ENCODE data around the gene ALDH6A1. TPM values are rescaled to one million over a fixed set of nuclear protein-coding genes. Genes with fewer than 3 reads are reported as not detected.

Gene ALDH6A1
- total and polyA plus RNA-seq, 9 donors: 7.2 to 17.3 (median 12.9) TPM

DNA sequence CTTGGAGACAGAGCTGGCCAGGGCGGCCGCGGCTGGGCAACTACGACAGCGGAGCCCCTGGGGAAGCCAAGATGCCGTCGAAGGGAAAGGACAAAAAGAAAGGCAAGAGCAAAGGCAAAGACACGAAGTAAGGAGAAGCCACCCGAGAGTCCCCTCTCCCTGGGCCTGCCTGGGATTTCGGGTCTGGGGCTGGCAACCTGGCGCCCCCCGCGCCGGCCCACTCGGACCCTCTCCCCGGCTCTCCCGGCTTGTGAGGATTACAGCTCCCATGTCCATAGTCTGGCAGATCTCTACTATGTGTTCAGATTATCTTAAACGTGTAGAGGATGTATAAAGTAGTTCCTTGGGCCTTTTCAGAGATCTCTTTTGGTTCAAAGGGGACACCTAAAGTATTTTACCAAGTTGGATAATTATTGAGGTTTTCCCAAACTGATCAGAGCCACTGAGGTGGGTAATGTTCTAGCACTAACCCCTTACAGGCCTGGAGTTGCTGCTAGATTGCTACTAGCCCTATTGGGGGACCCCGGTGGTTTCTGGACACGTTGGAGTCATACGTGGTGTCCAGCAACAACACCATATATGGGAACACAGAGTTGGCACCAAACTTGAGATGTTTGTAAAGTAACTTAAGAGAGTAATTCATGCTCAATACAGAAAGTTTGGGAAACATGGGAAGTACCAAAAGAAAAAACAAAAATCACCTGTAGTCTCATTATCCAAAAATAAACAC, 64.7 kb downstream of the ALDH6A1 start:
- H3K4me1 ChIP-seq (ENCODE audit: control insufficient read depth, insufficient read depth, low read length): peaks cover 2% of the 10 kb centered on the region
- WGBS (ENCODE audit: insufficient coverage): 2% methylated on average over 10 of the region's 21 CpGs
- H3K9me3 ChIP-seq (replicated peaks; ENCODE audit: control insufficient read depth, low read depth, low read length): no peaks in the 10 kb centered on the region
- no peaks in the 10 kb centered on the region for H3K36me3 ChIP-seq (ENCODE audit: control insufficient read depth, insufficient read depth, low read length)
- DNase-seq: peak; percentile 78
- H3K27me3 ChIP-seq (ENCODE audit: control insufficient read depth, insufficient read depth, low read length): no peaks in the 10 kb centered on the region
- H3K4me3 ChIP-seq (ENCODE audit: low read length): peak overlapping the region; percentile 71
- H3K27ac ChIP-seq (ENCODE audit: low read length): peak overlapping the region; percentile 93

DNA sequence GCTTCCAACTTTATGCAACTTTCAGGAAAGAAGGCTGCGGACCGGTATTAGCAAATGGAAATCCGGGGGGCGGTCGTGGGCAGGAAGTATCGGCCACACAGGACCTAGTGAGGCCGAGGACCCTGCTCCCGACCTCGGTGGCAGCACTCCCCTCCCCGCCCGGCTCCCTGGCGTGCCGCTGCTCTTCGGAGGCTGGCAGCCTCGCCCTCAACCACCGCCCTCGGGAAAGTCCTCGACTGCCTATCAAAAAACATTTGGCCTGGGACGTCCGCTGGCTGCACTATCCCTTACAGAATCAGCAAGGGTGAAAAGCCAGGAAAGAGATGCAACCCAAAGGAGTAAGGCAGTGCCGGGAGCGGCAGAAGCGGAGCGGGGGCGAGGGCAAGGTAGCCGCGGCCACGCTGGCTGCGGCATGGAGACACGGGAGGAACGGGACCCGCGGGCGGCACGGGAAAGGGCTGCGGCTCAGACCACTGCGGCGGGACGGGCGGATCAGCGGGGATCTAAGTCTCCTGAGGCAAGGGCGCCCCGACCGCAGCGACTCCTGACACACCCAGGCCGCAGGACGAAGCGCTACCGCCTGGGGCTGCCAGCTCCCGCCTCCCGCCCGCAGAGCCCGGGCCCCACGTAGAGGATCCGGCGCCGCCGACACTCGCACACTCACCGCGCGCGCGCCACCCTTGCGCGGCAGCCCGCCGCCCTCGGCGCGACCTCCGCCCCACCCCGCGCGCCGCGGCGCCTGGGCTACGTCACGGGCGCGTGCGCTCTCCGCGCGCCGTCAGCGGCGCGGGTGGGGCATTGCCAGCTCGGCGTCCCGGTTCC, 65.5 kb downstream of the ALDH6A1 start, which contains the start of the genes BBOF1 and ENTPD5:
Gene BBOF1 (plus strand): TSS at position 764 of the 822 bp plus-strand sequence. CDS start 130 bp downstream, outside the sequence.
Gene ENTPD5 (minus strand): TSS at position 703 of the 822 bp plus-strand sequence. CDS start 31,186 bp downstream, outside the sequence.
- Histone ChIP-seq H3K4me1 (ENCODE audit: control insufficient read depth, insufficient read depth, low read length) (peaks cover 2% of the 10 kb centered on the region), H3K4me3 (ENCODE audit: low read length) (peak within 1 kb of the TSS; percentile 71), H3K9me3 (replicated peaks; ENCODE audit: control insufficient read depth, low read depth, low read length) (no peaks in the 10 kb centered on the region), H3K27ac (ENCODE audit: low read length) (peak within 1 kb of the TSS; percentile 95), H3K36me3 (ENCODE audit: control insufficient read depth, insufficient read depth, low read length) (peaks cover 5% of the 10 kb centered on the region), H3K27me3 (ENCODE audit: control insufficient read depth, insufficient read depth, low read length) (no peaks in the 10 kb centered on the region)
- DNase-seq: peak; percentile 95
- WGBS (ENCODE audit: insufficient coverage): under 1% methylated on average over 93 of the region's 93 CpGs

DNA sequence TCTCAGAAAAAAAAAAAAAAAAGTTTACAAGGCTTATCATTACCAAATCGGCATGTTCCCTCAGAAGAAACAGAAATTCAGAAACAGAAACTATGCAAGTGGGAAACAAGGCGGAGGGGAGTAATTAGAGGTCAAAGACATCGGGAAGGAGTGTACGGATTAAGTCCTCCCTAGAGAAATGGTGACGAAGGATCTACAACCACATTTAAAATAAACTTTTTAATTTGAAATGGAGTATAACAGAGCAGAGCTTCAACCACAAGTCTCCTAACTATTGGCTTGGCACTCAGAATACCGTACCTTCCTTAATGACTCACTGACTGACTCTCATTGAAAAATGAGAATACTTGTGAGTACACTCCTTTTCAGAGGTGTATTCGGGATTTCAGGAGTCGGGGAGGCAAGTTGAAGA, 66.1 kb downstream of the ALDH6A1 start:
- peak overlapping the region; percentile 95 for H3K27ac ChIP-seq (ENCODE audit: low read length)
- no peak for DNase-seq
- no peaks in the 10 kb centered on the region for H3K9me3 ChIP-seq (replicated peaks; ENCODE audit: control insufficient read depth, low read depth, low read length)
- 0% methylated on average over 2 of the region's 8 CpGs for WGBS (ENCODE audit: insufficient coverage)
- H3K4me3 ChIP-seq (ENCODE audit: low read length): peak overlapping the region; percentile 71
- no peaks in the 10 kb centered on the region for H3K27me3 ChIP-seq (ENCODE audit: control insufficient read depth, insufficient read depth, low read length)
- peaks cover 2% of the 10 kb centered on the region for H3K4me1 ChIP-seq (ENCODE audit: control insufficient read depth, insufficient read depth, low read length)
- peaks cover 8% of the 10 kb centered on the region for H3K36me3 ChIP-seq (ENCODE audit: control insufficient read depth, insufficient read depth, low read length)

DNA sequence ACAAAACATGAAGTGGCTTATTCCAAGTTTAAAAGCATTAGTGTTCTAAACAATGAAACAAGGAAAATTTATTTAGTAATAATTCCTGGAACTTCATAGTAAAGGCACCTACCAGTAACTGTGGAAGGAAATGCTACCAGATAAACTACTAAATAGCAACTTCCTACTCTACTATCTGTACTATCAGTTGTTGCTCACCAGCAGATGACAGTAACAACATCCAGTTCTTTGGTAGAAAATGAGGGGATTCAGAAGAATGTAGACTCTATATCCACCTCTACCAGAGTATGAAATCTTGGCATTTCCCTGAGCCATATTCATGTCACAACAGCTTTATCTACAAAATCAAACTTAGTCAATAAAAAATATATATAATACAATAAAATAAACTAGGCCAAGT, 68.3 kb downstream of the ALDH6A1 start:
- no peak for DNase-seq
- Histone ChIP-seq H3K27ac (ENCODE audit: low read length) (no peak overlapping the region), H3K36me3 (ENCODE audit: control insufficient read depth, insufficient read depth, low read length) (peaks cover 23% of the 10 kb centered on the region), H3K9me3 (replicated peaks; ENCODE audit: control insufficient read depth, low read depth, low read length) (no peaks in the 10 kb centered on the region), H3K4me3 (ENCODE audit: low read length) (no peak overlapping the region), H3K4me1 (ENCODE audit: control insufficient read depth, insufficient read depth, low read length) (peaks cover 2% of the 10 kb centered on the region), H3K27me3 (ENCODE audit: control insufficient read depth, insufficient read depth, low read length) (no peaks in the 10 kb centered on the region)

DNA sequence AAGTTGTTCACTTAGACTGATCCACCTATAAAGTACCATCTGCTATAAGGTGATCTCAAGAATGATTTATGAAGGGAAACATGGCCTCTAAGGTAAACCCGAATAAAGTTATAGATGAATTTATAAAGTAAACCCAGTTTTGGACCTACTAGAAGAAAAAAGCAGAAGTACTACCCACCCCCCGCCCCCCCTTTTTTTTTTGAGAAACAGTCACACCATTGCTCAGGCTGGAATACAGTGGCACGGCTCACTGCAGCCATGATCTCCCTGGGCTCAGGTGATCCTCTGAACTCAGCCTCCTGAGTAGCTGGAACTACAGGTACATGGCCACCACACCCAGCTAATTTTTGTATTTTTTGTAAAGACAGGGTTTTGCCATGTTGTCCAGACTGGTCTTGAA, 69.1 kb downstream of the ALDH6A1 start:
- no CpG with 5 or more reads among the region's 3 CpGs for WGBS (ENCODE audit: insufficient coverage)

DNA sequence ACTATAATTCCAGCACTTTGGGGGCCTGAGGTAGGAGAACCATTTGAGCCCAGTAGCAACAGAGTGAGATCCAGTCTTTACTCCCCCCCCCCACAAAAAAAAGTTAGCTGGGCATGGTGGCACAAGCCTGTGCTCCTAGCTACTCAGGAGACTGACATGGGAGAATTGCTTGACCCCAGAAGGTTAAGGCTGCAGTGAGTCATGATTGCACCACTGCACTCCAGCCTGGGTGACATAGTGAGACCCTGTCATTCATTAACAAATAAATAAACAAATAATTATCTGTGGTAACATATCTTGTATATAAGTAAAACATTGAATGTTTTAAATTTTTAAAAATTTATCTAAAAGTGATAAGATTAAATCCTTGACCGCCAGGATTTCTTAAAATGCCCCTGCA, 70.0 kb downstream of the ALDH6A1 start:
- Histone ChIP-seq H3K36me3 (ENCODE audit: control insufficient read depth, insufficient read depth, low read length) (peaks cover 23% of the 10 kb centered on the region), H3K4me1 (ENCODE audit: control insufficient read depth, insufficient read depth, low read length) (no peaks in the 10 kb centered on the region), H3K27me3 (ENCODE audit: control insufficient read depth, insufficient read depth, low read length) (no peaks in the 10 kb centered on the region), H3K9me3 (replicated peaks; ENCODE audit: control insufficient read depth, low read depth, low read length) (no peaks in the 10 kb centered on the region), H3K4me3 (ENCODE audit: low read length) (no peak overlapping the region), H3K27ac (ENCODE audit: low read length) (no peak overlapping the region)
- WGBS (ENCODE audit: insufficient coverage): no CpG with 5 or more reads among the region's 1 CpG
- DNase-seq: no peak

More for the DNA sequence above, 69.1 kb downstream of the ALDH6A1 start:
- no peak for DNase-seq
- no peak overlapping the region for H3K4me3 ChIP-seq (ENCODE audit: low read length)
- no peak overlapping the region for H3K27ac ChIP-seq (ENCODE audit: low read length)
- peaks cover 23% of the 10 kb centered on the region for H3K36me3 ChIP-seq (ENCODE audit: control insufficient read depth, insufficient read depth, low read length)
- peaks cover 2% of the 10 kb centered on the region for H3K4me1 ChIP-seq (ENCODE audit: control insufficient read depth, insufficient read depth, low read length)
- H3K9me3 ChIP-seq (replicated peaks; ENCODE audit: control insufficient read depth, low read depth, low read length): no peaks in the 10 kb centered on the region
- H3K27me3 ChIP-seq (ENCODE audit: control insufficient read depth, insufficient read depth, low read length): no peaks in the 10 kb centered on the region

DNA sequence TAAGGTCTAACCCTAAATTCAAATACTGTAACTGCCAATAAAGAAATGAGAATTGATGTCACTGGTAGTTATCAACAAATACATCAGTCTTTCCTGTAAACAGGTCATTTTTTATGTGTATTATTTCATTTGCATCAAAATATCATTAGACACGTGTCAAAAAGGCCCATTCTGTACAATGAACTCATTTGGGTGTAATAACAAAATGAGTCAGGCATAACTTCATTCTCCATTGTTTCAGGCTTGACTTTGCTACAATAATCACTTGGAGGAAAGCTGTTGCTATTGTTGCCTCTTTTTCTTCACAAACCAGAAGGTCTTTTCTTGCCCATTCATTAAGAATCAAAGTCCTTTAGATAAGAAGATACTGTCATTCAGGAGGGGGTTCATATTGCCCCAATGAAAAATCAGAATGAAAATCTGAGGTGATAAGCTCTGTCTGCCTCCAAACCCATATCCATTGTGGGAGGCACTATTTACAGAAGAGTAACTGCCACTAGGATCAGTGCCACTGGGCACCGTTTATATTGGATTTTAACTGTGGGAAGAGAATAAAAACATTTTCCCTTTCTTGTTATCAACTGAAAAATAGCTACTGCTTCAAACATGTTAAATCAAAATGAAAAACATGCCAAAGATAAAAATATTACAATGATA, 75.3 kb downstream of the ALDH6A1 start:
- Histone ChIP-seq H3K36me3 (ENCODE audit: control insufficient read depth, insufficient read depth, low read length) (peaks cover 27% of the 10 kb centered on the region), H3K4me3 (ENCODE audit: low read length) (no peak overlapping the region), H3K4me1 (ENCODE audit: control insufficient read depth, insufficient read depth, low read length) (no peaks in the 10 kb centered on the region), H3K27ac (ENCODE audit: low read length) (no peak overlapping the region), H3K27me3 (ENCODE audit: control insufficient read depth, insufficient read depth, low read length) (no peaks in the 10 kb centered on the region), H3K9me3 (replicated peaks; ENCODE audit: control insufficient read depth, low read depth, low read length) (no peaks in the 10 kb centered on the region)
- DNase-seq: no peak
- WGBS (ENCODE audit: insufficient coverage): no CpG with 5 or more reads among the region's 2 CpGs

Other genes with a start within 250 kb of the ALDH6A1 start
- gene PTGR2, start 232.6 kb downstream of the ALDH6A1 start, total RNA-seq: 8.4 TPM
- 10 to 100 TPM in 2 of 8 donors, 1 to 10 TPM in 6; 5.7 to 10.9 (median 6.9) TPM for gene PTGR2, start 232.6 kb downstream of the ALDH6A1 start, polyA plus RNA-seq (ENCODE audit: insufficient read depth in 1 of 8, insufficient read length in 8 of 8, low replicate concordance in 1 of 8)
- gene ZNF410, start 197.6 kb downstream of the ALDH6A1 start, total RNA-seq: 41.5 TPM
- 10 to 100 TPM; 26.4 to 37.9 (median 31.0) TPM for gene ZNF410, start 197.6 kb downstream of the ALDH6A1 start, polyA plus RNA-seq (ENCODE audit: insufficient read depth in 1 of 8, insufficient read length in 8 of 8, low replicate concordance in 1 of 8)
- gene FAM161B, start 134.4 kb downstream of the ALDH6A1 start, total RNA-seq: 6.6 TPM
- gene FAM161B, start 134.4 kb downstream of the ALDH6A1 start, polyA plus RNA-seq (ENCODE audit: insufficient read depth in 1 of 8, insufficient read length in 8 of 8, low replicate concordance in 1 of 8): 1 to 10 TPM; 6.2 to 8.2 (median 7.1) TPM
- gene COQ6, start 134.2 kb downstream of the ALDH6A1 start, total RNA-seq: 36.8 TPM
- 10 to 100 TPM; 26.9 to 47.5 (median 39.5) TPM for gene COQ6, start 134.2 kb downstream of the ALDH6A1 start, polyA plus RNA-seq (ENCODE audit: insufficient read depth in 1 of 8, insufficient read length in 8 of 8, low replicate concordance in 1 of 8)
- gene ENTPD5, start 65.2 kb downstream of the ALDH6A1 start, total RNA-seq: 10.4 TPM
- 10 to 100 TPM; 11.2 to 15.3 (median 13.9) TPM for gene ENTPD5, start 65.2 kb downstream of the ALDH6A1 start, polyA plus RNA-seq (ENCODE audit: insufficient read depth in 1 of 8, insufficient read length in 8 of 8, low replicate concordance in 1 of 8)
- gene BBOF1, start 65.1 kb downstream of the ALDH6A1 start, total RNA-seq: 7.8 TPM
- gene BBOF1, start 65.1 kb downstream of the ALDH6A1 start, polyA plus RNA-seq (ENCODE audit: insufficient read depth in 1 of 8, insufficient read length in 8 of 8, low replicate concordance in 1 of 8): 1 to 10 TPM; 5.7 to 8.6 (median 6.4) TPM
- 7.9 TPM for gene LIN52, start 503 bp upstream of the ALDH6A1 start, total RNA-seq
- gene LIN52, start 503 bp upstream of the ALDH6A1 start, polyA plus RNA-seq (ENCODE audit: insufficient read depth in 1 of 8, insufficient read length in 8 of 8, low replicate concordance in 1 of 8): 10 to 100 TPM in 7 of 8 donors, 1 to 10 TPM in 1; 10.0 to 13.5 (median 10.4) TPM
- gene VSX2, start 155.0 kb upstream of the ALDH6A1 start, total RNA-seq: not detected
- gene VSX2, start 155.0 kb upstream of the ALDH6A1 start, polyA plus RNA-seq (ENCODE audit: insufficient read depth in 1 of 8, insufficient read length in 8 of 8, low replicate concordance in 1 of 8): not detected
- gene ABCD4, start 218.5 kb upstream of the ALDH6A1 start, total RNA-seq: 33.5 TPM
- 10 to 100 TPM; 45.2 to 71.0 (median 58.9) TPM for gene ABCD4, start 218.5 kb upstream of the ALDH6A1 start, polyA plus RNA-seq (ENCODE audit: insufficient read depth in 1 of 8, insufficient read length in 8 of 8, low replicate concordance in 1 of 8)

Measured in muscle of leg (tissue), 11 donors.